Activated CD4-positive, alpha-beta T cell treated with anti-CD3 and anti-CD28 coated beads, Interleukin-2, amount 10 ng/mL, durations not matched to agents 24 days and 14 days (primary cell): Measurements from ENCODE around the gene SYT17. TPM values are rescaled to one million over a fixed set of nuclear protein-coding genes. Genes with fewer than 3 reads are reported as not detected.
"Not testable (repeated sequence)": the region's sequence is repeated elsewhere in the genome, so short reads cannot be mapped to it uniquely, and the experiment has no call there.

Experiments
- DNase-seq: peaks from one replicate; pipeline ENCODE4 v3.0.0; 2022
- H3K27ac Mint-ChIP-seq: one replicate; pipeline ENCODE4 v1.8.0; 2022; ENCODE audit warnings: mild to moderate bottlenecking, mixed read lengths
- H3K27me3 Mint-ChIP-seq: one replicate; pipeline ENCODE4 v1.8.0; 2022; ENCODE audit warnings: mixed read lengths
- H3K36me3 Mint-ChIP-seq: one replicate; pipeline ENCODE4 v1.8.0; 2022; ENCODE audit warnings: low read depth, mild to moderate bottlenecking, mixed read lengths
- H3K4me1 Mint-ChIP-seq: one replicate; pipeline ENCODE4 v1.8.0; 2021; ENCODE audit warnings: mixed read lengths
- H3K4me3 Mint-ChIP-seq: one replicate; pipeline ENCODE4 v1.8.0; 2022; ENCODE audit warnings: mild to moderate bottlenecking, moderate library complexity, mixed read lengths
- H3K9me3 Mint-ChIP-seq: one replicate; pipeline ENCODE4 v1.8.0; 2021; ENCODE audit warnings: mixed read lengths
- intact Hi-C: fragments of 100-400 bp; cut with micrococcal nuclease; formaldehyde crosslinking; loops from one replicate; pipeline ENCODE4 v1.15.1; 2023
- total RNA-seq: library from RNA; stranded (reverse); gene quantifications from 2 replicates; pipeline ENCODE4 v1.2.3, GENCODE V29; 2022

The SYT17 gene
- total RNA-seq, 1 donor from 2014 or later: 1.3 TPM

DNA sequence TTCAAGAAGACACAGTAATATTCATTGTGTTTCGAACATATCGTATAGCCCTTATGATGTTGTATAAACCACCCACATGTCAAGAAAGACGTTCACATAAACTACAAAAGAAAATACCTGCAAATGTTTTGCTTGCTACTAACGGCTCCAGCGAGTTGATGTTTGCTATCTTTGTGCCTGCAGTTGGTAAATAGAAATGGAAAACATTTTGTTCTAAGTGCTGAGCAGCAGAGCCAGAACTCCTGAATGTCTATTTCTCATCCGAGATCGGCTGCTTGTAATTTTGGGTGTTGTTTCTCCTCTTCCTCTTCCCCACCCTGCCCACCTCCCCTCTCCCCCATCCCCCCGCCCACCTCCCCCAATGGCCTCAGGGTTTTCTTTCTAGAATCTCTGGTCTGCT lies 5.0 kb downstream of the SYT17 start:
- Mint-ChIP-seq H3K9me3 (no peaks in the 10 kb centered on the region), H3K4me1 (peaks cover 2% of the 10 kb centered on the region), H3K27ac (no peak overlapping the region), H3K36me3 (no peaks in the 10 kb centered on the region), H3K4me3 (no peak overlapping the region), H3K27me3 (peaks cover 31% of the 10 kb centered on the region)
- DNase-seq: no peak
- intact Hi-C loops: no loop called here

DNA sequence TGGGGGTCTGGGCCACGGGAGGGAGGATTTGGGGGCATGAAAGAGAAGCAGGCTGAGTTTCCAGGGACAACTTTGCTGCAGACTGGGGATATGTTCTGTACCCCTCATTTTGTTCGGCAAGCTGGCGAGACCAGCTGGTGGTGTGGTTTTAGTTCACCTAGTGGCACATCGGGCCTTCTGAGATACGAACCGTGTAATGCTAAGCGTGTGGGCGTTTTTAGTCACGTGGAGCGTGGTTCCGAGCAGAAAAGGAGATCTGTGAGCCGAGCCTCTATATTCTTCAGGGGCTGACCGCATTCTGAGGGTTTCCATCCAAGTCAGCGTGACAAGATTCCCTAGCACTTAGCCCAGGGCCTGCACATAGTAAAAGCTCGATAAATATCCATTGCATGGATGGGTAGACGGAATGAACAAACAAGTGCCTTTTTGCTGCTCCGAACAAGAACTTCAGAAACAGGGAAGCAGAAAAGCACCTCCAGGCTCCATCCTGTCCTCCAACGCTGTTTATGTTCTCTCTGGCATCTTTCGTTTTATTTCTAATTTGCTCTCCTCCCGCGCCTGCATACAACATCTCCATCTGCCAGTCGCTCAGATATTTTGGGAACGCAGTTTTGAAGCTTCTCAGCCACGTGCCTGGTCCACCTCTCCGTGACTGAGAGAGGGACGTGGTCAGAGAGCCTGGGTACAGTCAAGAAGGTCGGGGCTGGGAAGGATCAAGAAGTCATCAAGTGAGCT lies 5.8 kb downstream of the SYT17 start:
- DNase-seq: no peak
- Mint-ChIP-seq H3K4me3 (no peak overlapping the region), H3K27me3 (peaks cover 31% of the 10 kb centered on the region), H3K36me3 (no peaks in the 10 kb centered on the region), H3K4me1 (peaks cover 2% of the 10 kb centered on the region), H3K9me3 (no peaks in the 10 kb centered on the region), H3K27ac (no peak overlapping the region)
- intact Hi-C loops: no loop called here

DNA sequence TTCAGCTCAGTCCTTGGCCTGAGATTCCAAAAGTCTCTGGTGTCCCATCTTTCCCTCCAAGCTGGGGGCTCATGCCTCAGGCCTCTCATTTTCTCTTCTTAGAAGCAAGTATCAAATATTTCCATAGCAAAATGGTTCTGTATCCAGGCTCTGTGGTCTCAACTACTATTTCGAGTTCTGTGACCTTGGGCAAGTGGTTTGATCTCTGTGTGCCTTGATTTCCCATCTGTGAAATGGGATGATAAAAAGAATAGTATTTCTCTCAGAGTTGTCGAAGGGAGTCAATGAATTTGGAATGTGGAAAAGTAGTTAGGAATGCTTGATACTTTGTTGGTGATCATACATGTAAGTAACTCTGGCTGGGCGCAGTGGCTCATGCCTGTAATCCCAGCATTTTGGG lies 6.4 kb downstream of the SYT17 start:
- no peaks in the 10 kb centered on the region for H3K9me3 Mint-ChIP-seq
- no peak overlapping the region for H3K27ac Mint-ChIP-seq
- H3K4me3 Mint-ChIP-seq: no peak overlapping the region
- peaks cover 29% of the 10 kb centered on the region for H3K27me3 Mint-ChIP-seq
- DNase-seq: no peak
- peaks cover 2% of the 10 kb centered on the region for H3K4me1 Mint-ChIP-seq
- intact Hi-C loops: no loop called here
- no peaks in the 10 kb centered on the region for H3K36me3 Mint-ChIP-seq

DNA sequence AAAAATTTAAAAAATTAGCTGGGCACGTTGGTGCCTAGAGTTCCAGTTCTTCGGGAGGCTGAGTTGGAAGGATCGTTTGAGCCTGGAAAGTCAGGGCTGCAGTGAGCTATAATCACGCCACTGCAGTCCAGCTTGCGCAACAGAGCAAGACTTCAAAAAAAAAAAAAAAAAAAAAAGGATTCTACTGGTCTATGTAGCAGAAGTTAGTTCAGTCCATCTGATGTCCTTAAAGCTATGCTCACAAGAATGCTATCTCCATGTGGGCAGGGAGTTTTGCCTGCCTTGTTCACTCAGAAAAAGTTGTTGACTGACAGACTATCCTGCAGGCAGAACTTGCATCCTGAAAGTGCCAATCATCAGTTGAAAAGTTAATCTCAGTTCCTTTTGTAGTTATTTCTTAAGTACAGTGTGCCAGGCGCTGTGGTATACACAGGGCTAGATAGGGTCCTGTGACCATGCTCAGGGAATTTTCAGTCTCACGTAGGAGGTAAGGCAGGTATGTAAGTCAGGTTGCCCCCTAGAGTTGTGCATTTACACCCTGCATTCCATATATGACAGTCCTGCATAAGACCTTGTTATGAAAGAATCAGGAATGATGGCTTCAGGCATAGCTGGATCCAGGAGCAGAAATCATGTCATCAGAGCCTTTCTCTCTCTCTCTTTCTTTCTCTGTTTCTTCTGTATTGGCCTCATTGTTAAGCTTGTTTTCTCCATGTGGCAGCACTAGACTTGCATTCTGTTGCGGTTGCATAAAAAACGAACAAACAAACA lies 7.6 kb downstream of the SYT17 start:
- peaks cover 2% of the 10 kb centered on the region for H3K4me1 Mint-ChIP-seq
- intact Hi-C loops: no loop called here

DNA sequence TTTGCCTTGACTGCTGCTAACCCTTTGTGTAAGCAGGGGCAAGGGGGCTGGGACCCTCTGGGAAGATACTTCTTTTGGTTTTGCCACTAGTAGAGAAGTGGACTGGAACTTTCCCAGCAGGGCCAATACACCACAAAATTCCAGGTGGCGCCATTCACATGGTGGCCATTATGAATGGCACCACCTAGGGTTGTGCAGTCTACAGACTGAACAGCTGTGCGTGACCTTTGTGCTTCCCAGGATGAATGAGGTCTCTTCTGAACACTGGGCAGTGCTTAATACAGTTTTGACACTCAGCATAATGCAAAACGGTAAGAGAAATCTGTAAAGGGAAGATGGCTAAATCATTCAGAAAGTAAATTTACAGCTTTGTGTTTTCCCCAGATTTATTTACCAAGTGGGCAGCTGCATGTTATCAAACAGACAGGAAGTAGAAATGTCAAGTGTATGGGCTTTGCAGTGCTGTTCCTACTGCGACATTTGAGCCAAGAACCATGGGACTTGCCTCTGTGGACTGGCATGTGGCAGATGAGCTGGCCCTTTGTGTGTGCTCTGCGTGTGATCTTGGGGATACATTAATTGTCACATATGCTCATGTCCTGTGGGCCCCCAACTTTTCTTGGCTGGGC lies 9.2 kb downstream of the SYT17 start:
- no peak overlapping the region for H3K4me3 Mint-ChIP-seq
- intact Hi-C loops: no loop called here

More for the DNA sequence above, 7.6 kb downstream of the SYT17 start:
- no peak overlapping the region for H3K27ac Mint-ChIP-seq
- H3K27me3 Mint-ChIP-seq: peaks cover 18% of the 10 kb centered on the region
- DNase-seq: no peak
- no peaks in the 10 kb centered on the region for H3K9me3 Mint-ChIP-seq
- no peaks in the 10 kb centered on the region for H3K36me3 Mint-ChIP-seq
- no peak overlapping the region for H3K4me3 Mint-ChIP-seq

DNA sequence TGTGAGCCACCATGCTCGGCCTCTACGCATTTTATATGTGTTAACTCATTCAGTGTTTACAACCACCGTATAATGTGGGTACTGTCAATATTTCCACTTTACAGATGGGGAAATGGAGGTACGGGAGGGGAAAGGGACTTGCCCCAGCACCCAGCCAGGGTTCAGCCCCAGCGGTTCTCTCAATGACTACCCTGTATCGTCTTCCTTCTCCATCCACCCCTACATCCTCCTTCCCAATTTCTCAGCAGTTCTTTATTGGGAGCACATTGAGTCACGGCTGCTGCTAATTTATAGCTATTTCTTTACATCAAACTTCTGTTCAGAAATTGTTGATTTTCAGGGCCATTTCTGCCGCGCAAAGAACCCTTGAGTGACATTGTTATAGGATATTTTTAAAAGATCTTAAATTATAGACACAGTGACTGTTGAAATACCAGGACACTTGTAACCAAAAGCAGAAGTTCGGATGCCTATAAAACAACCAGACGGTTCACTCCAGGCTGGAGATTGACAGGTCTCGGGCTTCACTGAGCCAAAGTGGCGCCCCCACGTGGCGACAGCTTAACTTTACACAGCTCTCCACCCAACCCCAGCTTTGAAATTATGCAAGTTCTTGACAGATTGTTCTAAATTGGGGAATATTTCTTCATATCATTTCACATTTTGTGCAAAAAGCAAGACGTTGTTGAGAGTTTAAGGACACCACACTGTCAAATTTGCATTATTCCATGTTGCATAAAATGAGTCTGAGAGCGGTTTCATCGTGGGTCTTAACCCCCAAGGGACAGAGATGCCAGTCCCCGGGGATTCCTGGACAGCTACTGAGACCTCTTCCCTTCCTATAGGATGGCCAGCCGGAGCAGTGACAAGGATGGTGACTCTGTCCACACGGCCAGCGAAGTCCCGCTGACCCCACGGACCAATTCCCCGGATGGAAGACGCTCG lies 11.8 kb downstream of the SYT17 start:
- intact Hi-C loops: loop anchor here (1.0 kb wide), 1 partner anchor 94 kb away; no protein-coding TSS in a partner anchor

More for the DNA sequence above, 9.2 kb downstream of the SYT17 start:
- Mint-ChIP-seq H3K4me1 (peaks cover 2% of the 10 kb centered on the region), H3K27ac (no peak overlapping the region), H3K27me3 (peaks cover 14% of the 10 kb centered on the region), H3K9me3 (no peaks in the 10 kb centered on the region), H3K36me3 (no peaks in the 10 kb centered on the region)
- DNase-seq: no peak

DNA sequence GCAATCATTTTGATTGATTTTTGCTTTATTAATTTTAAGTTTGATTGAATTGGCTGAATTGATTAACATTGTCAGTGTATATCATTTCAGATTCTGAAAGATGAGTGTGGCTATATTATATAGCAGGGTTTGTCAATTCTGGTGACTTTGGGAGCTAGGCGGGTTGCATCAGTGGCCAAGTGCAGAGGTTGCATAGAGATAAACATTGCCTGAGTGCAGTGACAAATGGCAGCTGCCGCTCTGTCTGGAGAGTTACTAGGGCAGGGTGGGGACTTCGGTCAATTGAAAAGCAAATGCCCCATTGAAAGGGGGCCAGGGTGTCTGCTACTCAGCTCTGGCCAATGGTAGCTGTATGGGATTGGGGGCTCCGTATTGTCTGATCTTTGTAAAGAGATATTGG lies 12.7 kb downstream of the SYT17 start:
- Mint-ChIP-seq H3K4me1 (peaks cover 2% of the 10 kb centered on the region), H3K36me3 (no peaks in the 10 kb centered on the region), H3K27me3 (peaks cover 2% of the 10 kb centered on the region), H3K9me3 (no peaks in the 10 kb centered on the region), H3K27ac (no peak overlapping the region), H3K4me3 (no peak overlapping the region)
- no peak for DNase-seq
- intact Hi-C loops: loop anchor here (1.0 kb wide), 1 partner anchor 94 kb away; no protein-coding TSS in a partner anchor

More for the DNA sequence above, 11.8 kb downstream of the SYT17 start:
- DNase-seq: peak; percentile 85
- no peak overlapping the region for H3K4me3 Mint-ChIP-seq
- no peaks in the 10 kb centered on the region for H3K36me3 Mint-ChIP-seq
- H3K9me3 Mint-ChIP-seq: no peaks in the 10 kb centered on the region
- peaks cover 2% of the 10 kb centered on the region for H3K4me1 Mint-ChIP-seq
- H3K27ac Mint-ChIP-seq: no peak overlapping the region
- peaks cover 4% of the 10 kb centered on the region for H3K27me3 Mint-ChIP-seq

DNA sequence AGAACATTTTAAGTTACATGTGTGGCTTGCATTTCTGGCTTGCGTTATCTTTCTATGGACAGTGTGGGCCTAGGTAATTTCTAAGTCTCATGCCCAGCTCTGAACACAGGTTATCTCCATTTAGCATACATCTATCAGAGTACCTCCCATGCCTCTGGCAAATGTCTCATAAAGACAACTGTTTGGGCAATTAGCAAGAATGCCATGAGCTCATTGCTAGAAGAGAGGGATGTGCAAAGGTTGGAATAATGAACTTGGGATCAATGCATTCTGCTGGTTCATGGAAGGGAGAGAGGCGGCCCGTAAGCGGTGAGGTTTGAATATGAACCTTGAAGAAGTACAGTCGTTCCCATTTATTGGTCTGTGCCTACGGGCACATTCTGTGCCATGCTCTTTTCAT lies 14.4 kb downstream of the SYT17 start:
- H3K9me3 Mint-ChIP-seq: no peaks in the 10 kb centered on the region
- intact Hi-C loops: no loop called here
- no peak overlapping the region for H3K4me3 Mint-ChIP-seq
- DNase-seq: no peak
- H3K27me3 Mint-ChIP-seq: peaks cover 2% of the 10 kb centered on the region
- H3K36me3 Mint-ChIP-seq: no peaks in the 10 kb centered on the region
- H3K4me1 Mint-ChIP-seq: peaks cover 1% of the 10 kb centered on the region
- H3K27ac Mint-ChIP-seq: no peak overlapping the region

DNA sequence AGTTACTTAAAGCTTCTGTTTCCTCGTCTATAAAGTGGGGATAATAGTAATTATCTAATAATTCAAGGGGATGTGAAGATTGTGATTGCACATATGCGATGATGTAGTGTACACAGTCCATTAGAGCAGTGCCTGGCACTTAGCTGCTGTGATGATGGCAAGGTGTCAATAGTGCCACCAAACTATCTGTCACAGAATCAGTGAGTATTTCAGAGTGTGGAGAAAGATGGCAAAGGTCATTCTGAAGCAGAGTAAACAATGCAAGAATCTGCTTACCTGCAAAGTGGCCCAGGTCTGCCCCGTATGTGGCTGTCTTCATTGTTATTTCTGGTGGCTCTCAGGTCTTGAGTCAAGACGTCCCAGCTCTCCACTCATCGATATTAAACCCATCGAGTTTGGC lies 15.1 kb downstream of the SYT17 start:
- no peaks in the 10 kb centered on the region for H3K36me3 Mint-ChIP-seq
- no peak for DNase-seq
- intact Hi-C loops: no loop called here
- no peaks in the 10 kb centered on the region for H3K4me1 Mint-ChIP-seq
- H3K4me3 Mint-ChIP-seq: no peak overlapping the region
- peaks cover 2% of the 10 kb centered on the region for H3K27me3 Mint-ChIP-seq
- no peak overlapping the region for H3K27ac Mint-ChIP-seq
- H3K9me3 Mint-ChIP-seq: no peaks in the 10 kb centered on the region

DNA sequence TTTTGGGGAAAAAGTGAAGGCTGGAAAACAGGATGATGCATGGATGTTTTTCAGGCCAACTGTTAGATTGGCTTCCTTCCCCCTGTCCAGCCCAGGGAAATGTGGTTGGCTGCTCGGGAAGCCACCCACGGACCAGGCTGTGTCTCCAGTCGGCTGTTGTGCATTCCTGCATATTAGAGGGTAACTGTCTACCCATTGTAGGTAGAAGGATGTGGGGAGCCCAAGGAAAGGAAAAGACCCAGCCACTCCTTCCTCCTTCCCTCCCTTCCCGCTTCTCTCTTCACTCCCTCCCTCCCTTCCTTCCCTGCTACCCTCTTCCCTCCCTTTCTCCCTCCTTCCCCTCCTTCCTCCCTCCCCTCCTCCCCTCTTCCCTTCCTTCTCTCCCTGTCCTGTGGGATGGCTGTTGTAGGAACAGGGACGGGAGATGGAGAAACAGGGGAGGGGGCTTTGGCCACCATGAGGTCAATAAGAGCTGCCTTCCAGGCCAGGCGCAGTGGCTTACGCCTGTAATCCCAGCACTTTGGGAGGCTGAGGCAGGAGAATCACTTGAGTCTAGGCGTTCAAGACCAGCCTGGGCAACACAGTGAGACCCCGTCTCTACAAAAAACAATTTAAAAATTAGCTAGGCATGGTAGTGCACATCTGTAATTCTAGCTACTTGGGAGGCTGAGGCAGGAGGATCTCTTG lies 16.9 kb downstream of the SYT17 start:
- H3K4me1 Mint-ChIP-seq: no peaks in the 10 kb centered on the region
- H3K4me3 Mint-ChIP-seq: no peak overlapping the region
- H3K9me3 Mint-ChIP-seq: no peaks in the 10 kb centered on the region
- no peak for DNase-seq
- peaks cover 2% of the 10 kb centered on the region for H3K27me3 Mint-ChIP-seq
- intact Hi-C loops: no loop called here
- no peaks in the 10 kb centered on the region for H3K36me3 Mint-ChIP-seq
- H3K27ac Mint-ChIP-seq: no peak overlapping the region

DNA sequence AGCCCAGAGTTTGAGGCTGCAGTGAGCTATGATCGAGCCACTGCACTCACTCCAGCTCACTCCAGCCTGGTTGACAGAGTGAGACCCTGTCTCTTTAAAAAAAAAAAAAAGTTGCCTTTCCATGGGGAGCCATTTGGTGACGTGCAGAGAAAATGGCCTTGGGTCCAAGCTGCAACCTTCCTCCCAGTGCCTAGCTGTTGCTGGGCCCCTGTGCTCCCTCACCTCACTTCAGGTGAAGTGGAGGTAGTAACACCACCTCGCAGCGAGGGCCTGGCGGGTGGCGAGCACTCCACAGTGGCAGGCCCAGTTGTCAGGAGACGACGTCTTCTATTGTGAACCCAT lies 17.4 kb downstream of the SYT17 start:
- no peak overlapping the region for H3K27ac Mint-ChIP-seq
- DNase-seq: no peak
- peaks cover 2% of the 10 kb centered on the region for H3K27me3 Mint-ChIP-seq
- H3K4me1 Mint-ChIP-seq: peaks cover 2% of the 10 kb centered on the region
- intact Hi-C loops: no loop called here
- no peaks in the 10 kb centered on the region for H3K9me3 Mint-ChIP-seq
- no peak overlapping the region for H3K4me3 Mint-ChIP-seq
- H3K36me3 Mint-ChIP-seq: no peaks in the 10 kb centered on the region

DNA sequence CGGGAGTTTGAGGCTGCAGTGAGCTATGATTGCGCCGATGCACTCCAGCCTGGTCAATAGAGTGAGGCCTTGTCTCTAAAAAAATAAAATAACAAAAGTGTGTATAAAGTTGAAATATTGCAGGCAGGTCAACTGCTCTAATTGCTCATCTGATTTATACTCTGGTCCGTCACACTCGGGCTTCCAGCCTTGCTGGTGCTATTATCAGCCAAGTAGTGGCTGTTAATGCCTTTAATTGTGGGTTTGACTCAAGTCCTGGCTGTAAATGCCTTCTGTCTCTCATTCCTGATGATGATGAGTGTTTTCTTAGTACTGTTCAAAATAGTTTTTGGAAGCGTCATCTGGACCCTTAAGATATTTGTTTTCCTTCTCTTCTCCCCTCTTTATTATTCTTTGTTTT lies 18.4 kb downstream of the SYT17 start:
- peaks cover 6% of the 10 kb centered on the region for H3K4me1 Mint-ChIP-seq
- no peak overlapping the region for H3K4me3 Mint-ChIP-seq
- H3K27ac Mint-ChIP-seq: no peak overlapping the region
- no peak for DNase-seq
- peaks cover 2% of the 10 kb centered on the region for H3K27me3 Mint-ChIP-seq
- H3K9me3 Mint-ChIP-seq: no peaks in the 10 kb centered on the region
- intact Hi-C loops: no loop called here
- H3K36me3 Mint-ChIP-seq: no peaks in the 10 kb centered on the region

DNA sequence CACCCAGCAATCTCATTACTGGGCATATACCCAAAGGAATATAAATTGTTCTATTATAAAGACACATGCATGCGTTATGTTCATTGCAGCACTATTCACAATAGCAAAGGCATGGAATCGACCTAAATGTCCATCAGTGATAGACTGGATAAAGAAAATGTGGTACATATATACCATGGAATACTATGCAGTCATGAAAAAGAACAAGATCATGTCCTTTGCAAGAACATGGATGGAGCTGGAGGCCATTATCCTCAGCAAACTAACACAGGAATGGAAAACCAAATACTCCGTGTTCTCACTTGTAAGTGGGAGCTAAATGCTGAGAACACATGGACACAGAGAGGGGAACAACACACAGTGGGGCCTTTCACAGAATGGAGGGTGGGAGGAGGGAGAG lies 19.9 kb downstream of the SYT17 start:
- DNase-seq, H3K4me1 Mint-ChIP-seq, H3K4me3 Mint-ChIP-seq, H3K27me3 Mint-ChIP-seq, H3K27ac Mint-ChIP-seq, H3K9me3 Mint-ChIP-seq, H3K36me3 Mint-ChIP-seq, intact Hi-C loops: not testable (repeated sequence)
